Mesenteric fat pad (tissue), 1 donor: Measurements from ENCODE around the gene AOAH. TPM values are rescaled to one million over a fixed set of nuclear protein-coding genes. Genes with fewer than 3 reads are reported as not detected.

Experiments
- DNase-seq: peaks from one replicate; pipeline ENCODE4 v3.0.0-alpha.2; 2020; ENCODE audit warnings: low spot score
- long read RNA-seq: library from polyadenylated mRNA; unstranded; transcript quantifications from one replicate; pipeline ENCODE4 v2.0.0, GENCODE V29; 2020
- total RNA-seq: library from RNA; stranded (reverse); fragmentation: NEBNext Ultra II Directional; extraction: Animal tissue kit (Norgen Biotek cat#: 25700); gene quantifications from one replicate; pipeline ENCODE4 v1.2.1, GENCODE V29; 2021
- donor health status: DM: yes; HTN: yes; CAD: no.

The AOAH gene
- 9.4 TPM for total RNA-seq
- long read RNA-seq, transcript AOAH-211 (21 exons, 2,381 nt), result major isoform, 12 of 20 reads
- long read RNA-seq, partial matches to known transcripts, result 1 of 20 reads
- long read RNA-seq, other reads (novel, unspliced or antisense), result 6 of 20 reads

- DNase-seq, result no peak
Observed at GRCh38 chr7:36723951-36724664, at the start of gene AOAH. TSS of gene AOAH (minus strand) at chr7:36724494. CDS start at chr7:36724148, 346 bp downstream.

GRCh38 chr7:36766451-36766850 lies 42.2 kb upstream of the AOAH start:
- DNase-seq, result no peak

- no peak for DNase-seq
Observed at GRCh38 chr7:36765605-36766004, 41.3 kb upstream of the AOAH start.

GRCh38 chr7:36764929-36765328 lies 40.6 kb upstream of the AOAH start:
- no peak for DNase-seq

GRCh38 chr7:36763132-36763816 lies 39.0 kb upstream of the AOAH start:
- DNase-seq, result no peak

- DNase-seq, result no peak
Observed at GRCh38 chr7:36762394-36762793, 38.1 kb upstream of the AOAH start.

GRCh38 chr7:36761835-36762234 lies 37.5 kb upstream of the AOAH start:
- DNase-seq, result no peak

- no peak for DNase-seq
Observed at GRCh38 chr7:36760856-36761762, 36.8 kb upstream of the AOAH start.

- no peak for DNase-seq
Observed at GRCh38 chr7:36758879-36759278, 34.6 kb upstream of the AOAH start.

- DNase-seq, result no peak
Observed at GRCh38 chr7:36755484-36755883, 31.2 kb upstream of the AOAH start.

- no peak for DNase-seq
Observed at GRCh38 chr7:36752026-36752711, 27.9 kb upstream of the AOAH start.

GRCh38 chr7:36750451-36750850 lies 26.2 kb upstream of the AOAH start:
- DNase-seq, result no peak

GRCh38 chr7:36749282-36749960 lies 25.1 kb upstream of the AOAH start:
- DNase-seq, result no peak

GRCh38 chr7:36748017-36748487 lies 23.8 kb upstream of the AOAH start:
- no peak for DNase-seq

GRCh38 chr7:36747280-36748016 lies 23.2 kb upstream of the AOAH start:
- DNase-seq, result no peak

GRCh38 chr7:36746347-36746746 lies 22.1 kb upstream of the AOAH start:
- DNase-seq, result no peak

GRCh38 chr7:36742911-36743775 lies 18.8 kb upstream of the AOAH start:
- DNase-seq, result no peak

GRCh38 chr7:36741866-36742265 lies 17.6 kb upstream of the AOAH start:
- no peak for DNase-seq

GRCh38 chr7:36739351-36739750 lies 15.1 kb upstream of the AOAH start:
- DNase-seq, result no peak
